ENCODE data around the gene SENP5.

SENP5 gene

DNA sequence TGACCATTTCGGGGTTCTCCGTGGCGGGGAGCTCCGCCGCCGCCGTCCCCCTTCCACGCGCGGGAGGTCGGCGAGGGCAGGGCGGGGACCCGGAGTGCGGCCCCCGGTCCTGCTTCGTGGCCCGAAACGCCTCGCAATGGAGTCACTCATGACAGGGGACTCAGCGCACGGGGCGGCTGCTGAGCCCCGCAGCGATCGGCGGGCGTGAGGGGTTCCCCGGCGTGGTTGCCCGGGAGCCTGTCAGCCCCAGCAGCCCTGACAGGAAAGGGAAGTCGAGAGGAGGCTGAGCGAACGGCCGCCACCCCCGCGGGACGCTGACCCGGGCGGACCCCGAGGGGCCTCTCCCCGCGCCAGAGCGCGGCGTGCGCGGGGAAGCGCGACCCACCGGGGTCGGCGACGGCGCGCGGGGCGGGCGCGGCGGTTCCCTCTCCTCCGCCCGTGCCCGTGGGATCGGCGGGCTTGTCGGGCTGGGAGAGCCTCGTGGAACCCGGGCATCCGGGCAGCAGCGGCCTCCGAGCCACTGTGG lies 101.5 kb downstream of the SENP5 start:
- DNase-seq (ENCODE audit: low read depth, low spot score): no peak

DNA sequence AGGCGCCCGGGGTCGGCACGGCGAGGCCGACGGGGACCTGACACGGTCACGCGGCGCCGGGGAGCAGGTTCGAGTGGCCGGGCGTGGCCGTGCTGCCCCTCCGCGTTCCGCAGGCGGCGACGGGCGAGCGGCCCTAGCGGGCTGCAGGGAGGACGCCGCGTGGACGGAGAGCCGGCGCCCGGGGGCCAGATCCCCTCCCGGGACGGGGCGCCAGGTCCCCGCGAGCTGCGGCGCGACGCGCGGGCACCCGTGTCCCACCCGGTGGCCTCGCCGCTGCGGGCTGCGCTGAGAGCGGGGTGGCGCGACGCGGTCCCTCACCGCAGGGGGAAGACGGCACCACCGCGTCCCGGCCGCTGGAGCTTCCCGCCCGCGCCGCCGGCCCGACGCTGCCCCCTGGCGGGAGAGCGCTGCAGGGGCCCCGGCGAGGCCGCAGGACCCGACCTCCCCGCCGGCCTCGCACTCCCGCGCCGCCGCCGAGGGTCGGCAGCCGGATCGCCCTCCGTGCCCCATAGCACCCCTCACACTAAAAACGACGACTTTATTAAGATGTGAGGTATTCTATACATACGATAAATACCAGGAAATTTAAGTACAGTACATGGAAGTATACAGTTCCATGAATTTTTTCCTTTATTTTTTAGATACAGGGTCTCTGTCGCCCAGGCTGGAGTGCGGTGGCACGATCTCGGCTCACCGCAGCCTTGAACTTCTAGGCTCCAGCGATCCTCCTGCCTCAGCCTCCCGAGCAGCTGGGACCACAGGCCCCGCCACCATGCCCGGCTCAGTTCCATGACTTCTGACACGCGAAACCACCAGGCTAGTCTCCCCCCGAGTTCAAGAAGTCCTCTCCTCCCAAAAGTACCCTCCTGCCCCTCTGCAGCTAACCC lies 102.2 kb downstream of the SENP5 start:
- peak; percentile 31 for DNase-seq (ENCODE audit: low read depth, low spot score)

- no peak for DNase-seq (ENCODE audit: low read depth, low spot score)
Observed at GRCh38 chr3:196970547-196971093, 102.9 kb downstream of the SENP5 start.

GRCh38 chr3:196971094-196971698 lies 103.5 kb downstream of the SENP5 start:
- no peak for DNase-seq (ENCODE audit: low read depth, low spot score)

GRCh38 chr3:196974661-196975060 lies 106.9 kb downstream of the SENP5 start:
- DNase-seq (ENCODE audit: low read depth, low spot score): no peak

GRCh38 chr3:196975349-196975748 lies 107.6 kb downstream of the SENP5 start:
- DNase-seq (ENCODE audit: low read depth, low spot score): no peak

GRCh38 chr3:196976941-196977340 lies 109.2 kb downstream of the SENP5 start:
- DNase-seq (ENCODE audit: low read depth, low spot score): no peak

GRCh38 chr3:196979545-196979944 lies 111.8 kb downstream of the SENP5 start:
- DNase-seq (ENCODE audit: low read depth, low spot score): no peak

- no peak for DNase-seq (ENCODE audit: low read depth, low spot score)
Observed at GRCh38 chr3:196981657-196982056, 113.9 kb downstream of the SENP5 start.

DNA sequence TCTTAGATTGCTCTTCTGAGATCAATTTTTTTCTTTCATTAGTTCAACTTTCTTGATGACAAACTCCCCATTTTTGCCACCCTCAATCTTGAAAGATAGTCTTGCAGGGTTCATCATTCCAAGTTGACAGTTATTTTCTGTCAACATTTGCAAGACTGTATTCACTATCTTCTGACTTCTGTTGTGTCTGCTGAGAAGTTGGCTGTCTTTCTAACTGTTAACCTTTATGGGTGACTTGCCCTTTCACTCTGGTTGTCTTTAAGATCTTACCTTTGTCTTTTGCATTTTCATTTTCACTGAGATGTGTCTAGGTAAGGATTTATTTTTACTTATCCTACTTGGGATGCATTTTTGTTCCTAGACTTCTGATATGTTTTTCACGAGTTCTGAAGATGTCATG lies 115.5 kb downstream of the SENP5 start:
- no peak for DNase-seq (ENCODE audit: low read depth, low spot score)
